Upper lobe of left lung (tissue), 6 donors: ENCODE results near the gene DLL4. TPM values are rescaled to one million over a fixed set of nuclear protein-coding genes. Genes with fewer than 3 reads are reported as not detected.

Experiments
- ATAC-seq, 2 donors: fragments of 200-7000 bp; cut with Tn5 transposase; one replicate each; pipeline ENCODE4 v1.9.1; 2022; ENCODE audit warnings: mild to moderate bottlenecking in 2 of 2, moderate library complexity in 2 of 2; ENCODE audit not compliant: low FRiP score in 2 of 2
- DNase-seq, 2 donors: peaks; one replicate each; pipeline ENCODE4 v3.0.0-alpha.2; 2019 to 2020
- H3K27ac ChIP-seq, 4 donors: fragments of 200-600 bp; sonication (generic); one replicate each; pipeline ENCODE4 v1.5.1; 2016 to 2019
- H3K27me3 ChIP-seq, 4 donors: fragments of 200-600 bp; sonication (generic); one replicate each; pipeline ENCODE4 v1.5.1; 2017 to 2019
- H3K36me3 ChIP-seq, 4 donors: fragments of 200-600 bp; sonication (generic); one replicate each; pipeline ENCODE4 v1.5.1; 2016 to 2019
- H3K4me1 ChIP-seq, 4 donors: fragments of 200-600 bp; sonication (generic); one replicate each; pipeline ENCODE4 v1.5.1; 2018 to 2019
- H3K4me3 ChIP-seq, 4 donors: fragments of 200-600 bp; sonication (generic); one replicate each; pipeline ENCODE4 v1.5.1; 2017 to 2019; ENCODE audit warnings: mild to moderate bottlenecking in 2 of 4, moderate library complexity in 1 of 4
- H3K9me3 ChIP-seq, 4 donors: fragments of 200-600 bp; sonication (generic); one replicate each; pipeline ENCODE4 v1.5.1; 2018 to 2019
- CTCF ChIP-seq, 6 experiments: fragments of 450-650 bp in 4 of 6; fragments of 200-600 bp in 2 of 6; sonication (generic) in 2 of 6; IDR thresholded peaks; one replicate each; pipeline ENCODE4 v1.5.1; 2016 to 2019; ENCODE audit warnings: antibody characterized with exemption in 6 of 6
- EP300 ChIP-seq, 4 donors: sonication (generic); formaldehyde crosslinking; IDR thresholded peaks; one replicate each; pipeline ENCODE4 v1.5.1; 2017; ENCODE audit warnings: antibody characterized with exemption in 4 of 4, control low read depth in 2 of 4
- POLR2A ChIP-seq, 4 donors: fragments of 450-650 bp; IDR thresholded peaks; one replicate each; pipeline ENCODE4 v1.5.1; 2016 to 2017; ENCODE audit warnings: antibody characterized with exemption in 4 of 4, mild to moderate bottlenecking in 2 of 4
- POLR2AphosphoS5 ChIP-seq, 2 donors: sonication (generic); formaldehyde crosslinking; IDR thresholded peaks; one replicate each; pipeline ENCODE4 v1.5.1; 2017; ENCODE audit warnings: antibody characterized with exemption in 2 of 2
- WGBS, 2 donors: methylation state at CpG; one replicate each; pipeline ENCODE4 v1.1.5; 2017 to 2018; 5-methylcytosine and 5-hydroxymethylcytosine counted together
- total RNA-seq, 6 donors: library from RNA; depleted of rRNA in 4 of 6; stranded (reverse); fragments of >200 nt in 4 of 6; gene quantifications; one replicate each; pipeline versions ENCODE4 v1.1.0 to v1.2.1, GENCODE V29; 2016 to 2021
- donor health status: DM: no; HTN: no; CAD: no; lungs with moderate emphysema.
- donor health status: DM: no; HTN: yes; CAD: no; lungs with severe emphysema.

DLL4 gene
- total RNA-seq, 6 donors from 2014 or later, result 9.5 to 38.0 (median 13.7) TPM

DNA sequence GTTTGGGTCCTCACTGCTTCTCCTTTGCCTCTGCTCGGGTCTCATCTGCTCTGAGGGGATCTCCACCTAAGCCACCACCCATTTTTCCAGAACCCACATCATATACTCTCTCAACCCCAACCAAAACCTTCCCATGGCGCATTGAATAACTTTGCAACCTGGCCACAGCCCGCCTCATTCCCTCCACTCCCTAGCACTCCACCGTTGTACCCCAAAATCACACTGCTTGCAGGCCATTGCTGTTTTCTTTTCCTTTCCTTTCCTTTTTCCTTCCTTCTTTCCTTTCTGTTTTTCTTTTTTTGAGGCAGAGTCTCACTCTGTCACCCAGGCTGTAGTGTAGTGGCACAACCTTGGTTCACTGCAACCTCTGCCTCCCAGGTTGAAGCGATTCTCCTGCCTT lies 38.0 kb upstream of the DLL4 start:
- Histone ChIP-seq H3K36me3 (peaks cover 0 to 8% (median 2%) of the 10 kb centered on the region in 4 donors), H3K27ac (no peak overlapping the region), H3K4me3 (no peak overlapping the region), H3K27me3 (no peaks in the 10 kb centered on the region), H3K9me3 (no peaks in the 10 kb centered on the region), H3K4me1 (peaks cover 13 to 25% (median 18%) of the 10 kb centered on the region in 4 donors)
- DNase-seq (no peak), ATAC-seq (no peak)
- no peak for TF ChIP-seq EP300 (IDR thresholded peaks at IDR 0.05)
- TF ChIP-seq POLR2A (IDR thresholded peaks at IDR 0.05), result no peak
- TF ChIP-seq CTCF (IDR thresholded peaks at IDR 0.05), result no peak
- no peak for TF ChIP-seq POLR2AphosphoS5 (IDR thresholded peaks at IDR 0.05)
- WGBS, 2 donors, result 87 to 88% methylated on average over 5 of the region's 5 CpGs

GRCh38 chr15:40891810-40892446 lies 37.2 kb upstream of the DLL4 start:
- ATAC-seq, result no peak

DNA sequence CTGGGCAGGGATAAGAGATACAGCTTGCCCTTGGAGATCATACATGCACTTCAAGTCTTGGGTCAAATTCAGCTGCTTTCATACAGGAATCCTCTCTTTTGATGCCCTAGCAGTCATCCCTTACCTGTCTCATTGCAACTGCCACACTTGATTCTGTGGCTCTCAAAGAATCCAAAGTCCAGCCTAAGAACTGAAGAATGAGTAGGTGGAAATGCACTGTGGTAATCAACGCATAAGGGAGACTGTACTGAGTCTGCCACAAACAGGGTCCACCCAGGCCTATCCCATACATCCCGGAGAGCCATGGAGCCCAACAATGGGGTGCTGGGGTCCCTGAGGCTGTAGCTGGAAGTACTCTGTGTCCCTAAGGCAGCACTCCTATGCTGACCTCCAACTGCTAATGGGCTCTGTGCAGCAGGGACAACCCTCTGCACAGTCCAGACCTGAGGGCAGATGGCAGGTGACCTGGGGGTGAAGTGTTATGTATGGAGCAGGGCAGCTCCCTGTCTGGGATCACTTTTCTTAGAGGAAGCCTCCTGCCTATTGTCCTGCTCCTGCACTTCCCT lies 36.6 kb upstream of the DLL4 start:
- H3K27ac ChIP-seq, result no peak overlapping the region
- H3K4me1 ChIP-seq, result peaks cover 13 to 31% (median 21%) of the 10 kb centered on the region in 4 donors
- no peaks in the 10 kb centered on the region for H3K27me3 ChIP-seq
- H3K36me3 ChIP-seq, result peaks cover 0 to 18% (median 10%) of the 10 kb centered on the region in 4 donors
- H3K4me3 ChIP-seq, result no peak overlapping the region
- DNase-seq (no peak), ATAC-seq (no peak)
- no peaks in the 10 kb centered on the region for H3K9me3 ChIP-seq
- TF ChIP-seq POLR2AphosphoS5 (IDR thresholded peaks at IDR 0.05) (no peak), POLR2A (IDR thresholded peaks at IDR 0.05) (no peak), EP300 (IDR thresholded peaks at IDR 0.05) (no peak), CTCF (IDR thresholded peaks at IDR 0.05) (no peak)
- 80 to 83% methylated on average over 1 to 2 of the region's 2 CpGs for WGBS, 2 donors

More at GRCh38 chr15:40891810-40892446, 37.2 kb upstream of the DLL4 start:
- H3K9me3 ChIP-seq, result no peaks in the 10 kb centered on the region
- WGBS, 2 donors, result 16 to 22% methylated on average over 4 of the region's 4 CpGs
- H3K4me3 ChIP-seq, result no peak overlapping the region
- peaks cover 13 to 28% (median 21%) of the 10 kb centered on the region in 4 donors for H3K4me1 ChIP-seq
- TF ChIP-seq POLR2A (IDR thresholded peaks at IDR 0.05) (no peak), EP300 (IDR thresholded peaks at IDR 0.05) (no peak), POLR2AphosphoS5 (IDR thresholded peaks at IDR 0.05) (no peak), CTCF (IDR thresholded peaks at IDR 0.05) (peak in 5 of 6 experiments; percentile 60 to 65 (median 62))
- DNase-seq, result peak in 1 of 2 donors; percentile 55
- peaks cover 0 to 15% (median 9%) of the 10 kb centered on the region in 4 donors for H3K36me3 ChIP-seq
- H3K27me3 ChIP-seq, result no peaks in the 10 kb centered on the region
- H3K27ac ChIP-seq, result no peak overlapping the region

DNA sequence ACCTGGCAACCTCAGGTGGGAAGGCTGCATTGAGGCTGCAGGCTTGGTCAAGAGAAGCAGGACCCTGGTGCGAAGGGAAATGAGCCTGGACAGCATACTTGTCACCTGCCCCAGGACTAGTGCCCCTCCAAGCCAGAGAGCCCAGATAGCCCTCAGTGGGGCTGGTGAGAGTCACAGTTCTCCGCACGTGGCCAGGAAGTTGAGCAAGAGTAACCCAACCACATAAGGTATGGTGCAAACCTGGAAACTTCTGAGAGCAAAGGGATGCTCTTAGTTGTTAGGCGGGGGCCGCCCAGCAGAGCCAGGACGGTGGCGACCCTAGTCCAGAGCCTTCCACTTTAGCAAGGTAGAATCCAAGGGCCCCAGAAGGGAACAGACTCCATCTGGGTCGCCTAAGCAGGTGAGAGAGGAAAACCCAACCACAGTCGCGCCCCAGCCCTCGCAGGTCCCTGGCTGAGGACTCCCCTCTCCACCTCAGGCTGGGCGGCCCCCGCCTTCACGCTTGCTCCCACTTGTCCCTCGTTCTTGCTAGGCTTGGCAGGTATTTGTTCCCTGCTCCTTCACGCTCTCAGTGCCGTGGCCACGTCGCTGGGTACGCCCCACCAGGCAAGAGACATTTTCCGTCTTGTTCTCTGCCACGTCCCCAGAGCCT lies 36.0 kb upstream of the DLL4 start:
- TF ChIP-seq EP300 (IDR thresholded peaks at IDR 0.05) (no peak), POLR2A (IDR thresholded peaks at IDR 0.05) (no peak), CTCF (IDR thresholded peaks at IDR 0.05) (no peak), POLR2AphosphoS5 (IDR thresholded peaks at IDR 0.05) (no peak)
- peak overlapping the region in 2 of 4 donors; percentile 82 to 94 for H3K27ac ChIP-seq
- no peaks in the 10 kb centered on the region for H3K9me3 ChIP-seq
- no peak overlapping the region for H3K4me3 ChIP-seq
- peak in 1 of 2 donors; percentile 86 for DNase-seq
- peaks cover 13 to 31% (median 21%) of the 10 kb centered on the region in 4 donors for H3K4me1 ChIP-seq
- peaks cover 0 to 25% (median 10%) of the 10 kb centered on the region in 4 donors for H3K36me3 ChIP-seq
- WGBS, 2 donors, result 75 to 76% methylated on average over 22 of the region's 22 CpGs
- no peaks in the 10 kb centered on the region for H3K27me3 ChIP-seq
- no peak for ATAC-seq
